ENCODE measurements around the gene AFAP1L1. TPM values are rescaled to one million over a fixed set of nuclear protein-coding genes. Genes with fewer than 3 reads are reported as not detected.
A peak's percentile ranks its signal among the peaks of the same experiment; 100 is the strongest.

Gene AFAP1L1
- total and polyA plus RNA-seq, 2 donors (not counting 3 experiments of a cell fraction or from before 2014, with no cell fraction given): 7.9 to 73.2 TPM

DNA sequence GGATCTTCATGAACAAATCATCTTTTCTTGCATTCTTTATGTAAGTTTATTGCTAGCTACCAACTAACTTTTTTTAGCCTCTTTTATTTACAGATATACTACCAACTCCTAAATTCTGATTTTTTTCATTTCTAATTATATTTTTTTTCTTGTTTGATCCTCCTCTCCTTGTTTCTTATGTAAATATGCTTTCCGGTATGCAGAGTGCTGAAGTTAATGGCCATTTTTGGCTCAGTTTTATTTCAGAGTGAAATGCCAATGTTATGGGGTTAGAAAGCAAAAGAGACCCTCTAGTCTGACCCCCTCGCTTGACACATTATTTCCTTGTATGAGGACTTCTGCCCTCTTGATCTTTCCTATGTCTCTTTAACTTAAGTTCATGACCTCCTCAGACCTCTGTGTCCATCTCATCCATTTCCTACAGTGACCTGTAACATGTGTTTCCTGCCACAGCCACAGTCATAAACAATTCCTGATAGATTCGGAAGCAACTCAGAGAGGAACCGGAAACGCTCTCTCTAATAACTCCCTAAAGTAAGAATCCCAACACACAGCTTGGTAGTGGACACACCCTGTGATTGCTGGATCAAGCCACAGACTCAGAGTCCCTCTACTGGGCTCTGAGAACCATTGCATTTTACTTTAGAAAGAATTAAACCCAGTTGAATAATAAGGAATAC, 42.9 kb upstream of the AFAP1L1 start:
- no peaks in the 10 kb centered on the region for H3K9me3 ChIP-seq (replicated peaks; ENCODE audit: control insufficient read depth, insufficient read depth, low read length)
- ChIA-PET POLR2A (interaction anchor here (1.4 kb wide), 1 partner anchor 87 kb away, joined by 7 read pairs; the partner anchor contains the start of gene ABLIM3), CTCF (interaction anchor here (0.6 to 9.4 kb wide), 32 partner anchors 9 to 495 kb away, joined by 3 to 238 read pairs (median 5); partner anchors contain the start of gene ABLIM3)
- H3K4me1 ChIP-seq (ENCODE audit: control insufficient read depth, extremely low read depth, insufficient read depth, low read length): peaks cover 30% of the 10 kb centered on the region
- dilution Hi-C loops (cut with MboI; ENCODE audit: extremely low pct_ligation_motif_present, low sequenced_read_pairs): no loop called here
- H2AFZ ChIP-seq (ENCODE audit: low read depth, low read length): no peak overlapping the region
- FAIRE-seq (peak; percentile 91), DNase-seq (ENCODE audit: low read depth, low spot score) (peak; percentile 84)
- peaks cover 0 to 1% of the 10 kb centered on the region in 2 experiments for H3K36me3 ChIP-seq (ENCODE audit: control insufficient read depth in 2 of 2, extremely low read depth in 1 of 2, insufficient read depth in 2 of 2, low read length in 2 of 2)
- H4K20me1 ChIP-seq (replicated peaks; ENCODE audit: control insufficient read depth, extremely low read depth, insufficient read depth, low read length): no peaks in the 10 kb centered on the region
- H3K4me2 ChIP-seq (ENCODE audit: insufficient read depth, low read length): peak overlapping the region; percentile 19
- no peaks in the 10 kb centered on the region for H3K79me2 ChIP-seq (ENCODE audit: control insufficient read depth, insufficient read depth, low read length)
- no TSS peak for BruUV-seq (replicated peaks)
- intact Hi-C loops (cut with micrococcal nuclease): loop anchor here (1.0 to 5.0 kb wide), 10 partner anchors 16 to 494 kb away; partner anchors contain the start of gene ABLIM3
- no peak overlapping the region for H3K9ac ChIP-seq (replicated peaks; ENCODE audit: extremely low read depth, insufficient read depth, low read length)
- H3K27me3 ChIP-seq (ENCODE audit: control insufficient read depth in 2 of 2, insufficient read depth in 2 of 2, low read length in 2 of 2): no peaks in the 10 kb centered on the region
- H3K4me3 ChIP-seq (replicated peaks in 1 of 3; ENCODE audit: insufficient read depth in 1 of 3, low read depth in 1 of 3, low read length in 3 of 3): no peak overlapping the region
- peak overlapping the region; percentile 42 for H3K27ac ChIP-seq (ENCODE audit: insufficient read depth, low read depth, low read length)
- TF ChIP-seq JUN (IDR thresholded peaks at IDR 0.05; ENCODE audit: borderline replicate concordance, insufficient read depth, insufficient read length, low read depth): peak; percentile 59
- peak; percentile 81 for TF ChIP-seq GATA2 (IDR thresholded peaks at IDR 0.05; ENCODE audit: insufficient read depth, insufficient read length, low read depth, low read length)
- peak; percentile 90 for TF ChIP-seq POLR2AphosphoS5 (IDR thresholded peaks at IDR 0.05; ENCODE audit: insufficient read depth, low read depth, low read length)
- TF ChIP-seq MYC (IDR thresholded peaks at IDR 0.05; ENCODE audit: low read depth, low read length): no peak
- no peak for TF ChIP-seq POLR2A (IDR thresholded peaks at IDR 0.05; ENCODE audit: low read depth, low read length)
- peak; percentile 64 to 73 for TF ChIP-seq CTCF (IDR thresholded peaks at IDR 0.05; ENCODE audit: extremely low read depth in 1 of 2, insufficient read depth in 1 of 2, low read depth in 1 of 2, low read length in 2 of 2)
- peak; percentile 82 for TF ChIP-seq FOS (IDR thresholded peaks at IDR 0.05; ENCODE audit: borderline replicate concordance, insufficient read depth, low read length)
- no peak for TF ChIP-seq MAX (IDR thresholded peaks at IDR 0.05; ENCODE audit: insufficient read depth, insufficient read length)
- TF ChIP-seq EZH2 (IDR thresholded peaks at IDR 0.05; ENCODE audit: borderline replicate concordance, low read depth, low read length, severe bottlenecking): no peak
- H3K9me1 ChIP-seq (replicated peaks; ENCODE audit: control insufficient read depth, extremely low read depth, insufficient read depth, low read length): no peaks in the 10 kb centered on the region
